MCF 10A (cell line): Measurements from ENCODE around the gene COA5. TPM values are rescaled to one million over a fixed set of nuclear protein-coding genes. Genes with fewer than 3 reads are reported as not detected.

Source experiments
- BruUV-seq: library from RNA; stranded (reverse); fragments of 400-500 nt; replicated peaks from 2 replicates; lab custom pipeline; 2021; lab: Mats Ljungman, UMichigan
- CTCF ChIA-PET: fragments of 300-600 bp; sonication (Branson Sonifier 250); formaldehyde crosslinking; extraction: SDS; loops from one replicate; lab custom pipeline; 2021; ENCODE audit warnings: antibody characterized with exemption, inconsistent platforms; lab: Yijun Ruan, JAX
- POLR2A ChIA-PET: fragments of 300-600, 350-650 bp; sonication (Branson Sonifier 250); formaldehyde crosslinking; extraction: SDS; loops from one replicate; lab custom pipeline; 2020; ENCODE audit warnings: antibody characterized with exemption, inconsistent platforms; lab: Yijun Ruan, JAX
- DNase-seq: peaks from one replicate; pipeline ENCODE4 v3.0.0-alpha.2; 2018; ENCODE audit not compliant: unreplicated experiment
- H3K27ac Mint-ChIP-seq: one replicate; pipeline ENCODE4 v1.8.0; 2022; ENCODE audit warnings: mild to moderate bottlenecking, low read depth, mixed read lengths; ENCODE audit not compliant: unreplicated experiment
- H3K27me3 Mint-ChIP-seq: one replicate; pipeline ENCODE4 v1.8.0; 2022; ENCODE audit warnings: mixed read lengths; ENCODE audit not compliant: insufficient read depth, unreplicated experiment
- H3K36me3 Mint-ChIP-seq: one replicate; pipeline ENCODE4 v1.8.0; 2022; ENCODE audit warnings: mild to moderate bottlenecking, moderate library complexity, mixed read lengths; ENCODE audit not compliant: insufficient read depth, unreplicated experiment
- H3K4me1 Mint-ChIP-seq: one replicate; pipeline ENCODE4 v1.8.0; 2022; ENCODE audit warnings: mixed read lengths; ENCODE audit not compliant: insufficient read depth, unreplicated experiment
- H3K4me3 Mint-ChIP-seq: one replicate; pipeline ENCODE4 v1.8.0; 2022; ENCODE audit warnings: mild to moderate bottlenecking, moderate library complexity, mixed read lengths; ENCODE audit not compliant: unreplicated experiment
- H3K9me3 Mint-ChIP-seq: one replicate; pipeline ENCODE4 v1.8.0; 2022; ENCODE audit warnings: mixed read lengths; ENCODE audit not compliant: unreplicated experiment
- intact Hi-C: fragments of 100-400 bp; cut with micrococcal nuclease; formaldehyde crosslinking; loops from 2 replicates; pipeline ENCODE4 v1.14.1; 2022
- total RNA-seq: library from RNA; stranded (reverse); gene quantifications from 2 replicates; pipeline ENCODE4 v1.2.3, GENCODE V29; 2022
- TF ChIP-seq, protein P1 (sequence below): fragments of 200-600 bp; IDR thresholded peaks from one replicate; pipeline ENCODE4 v1.8.0; 2022; ENCODE audit warnings: antibody characterized with exemption, mild to moderate bottlenecking; ENCODE audit not compliant: unreplicated experiment

The COA5 gene
- total RNA-seq, 1 experiment from 2014 or later, result 22.8 TPM

GRCh38 chr2:98607104-98607503 is 1.2 kb downstream of the COA5 start:
- TF ChIP-seq, protein P1, sequence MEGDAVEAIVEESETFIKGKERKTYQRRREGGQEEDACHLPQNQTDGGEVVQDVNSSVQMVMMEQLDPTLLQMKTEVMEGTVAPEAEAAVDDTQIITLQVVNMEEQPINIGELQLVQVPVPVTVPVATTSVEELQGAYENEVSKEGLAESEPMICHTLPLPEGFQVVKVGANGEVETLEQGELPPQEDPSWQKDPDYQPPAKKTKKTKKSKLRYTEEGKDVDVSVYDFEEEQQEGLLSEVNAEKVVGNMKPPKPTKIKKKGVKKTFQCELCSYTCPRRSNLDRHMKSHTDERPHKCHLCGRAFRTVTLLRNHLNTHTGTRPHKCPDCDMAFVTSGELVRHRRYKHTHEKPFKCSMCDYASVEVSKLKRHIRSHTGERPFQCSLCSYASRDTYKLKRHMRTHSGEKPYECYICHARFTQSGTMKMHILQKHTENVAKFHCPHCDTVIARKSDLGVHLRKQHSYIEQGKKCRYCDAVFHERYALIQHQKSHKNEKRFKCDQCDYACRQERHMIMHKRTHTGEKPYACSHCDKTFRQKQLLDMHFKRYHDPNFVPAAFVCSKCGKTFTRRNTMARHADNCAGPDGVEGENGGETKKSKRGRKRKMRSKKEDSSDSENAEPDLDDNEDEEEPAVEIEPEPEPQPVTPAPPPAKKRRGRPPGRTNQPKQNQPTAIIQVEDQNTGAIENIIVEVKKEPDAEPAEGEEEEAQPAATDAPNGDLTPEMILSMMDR, result no peak
- no TSS peak for BruUV-seq
- Mint-ChIP-seq H3K9me3 (no peaks in the 10 kb centered on the region), H3K27ac (peak overlapping the region; percentile 98), H3K27me3 (no peaks in the 10 kb centered on the region), H3K4me3 (peak overlapping the region; percentile 93), H3K4me1 (peaks cover 40% of the 10 kb centered on the region), H3K36me3 (peaks cover 74% of the 10 kb centered on the region)
- no peak for DNase-seq
- POLR2A ChIA-PET, result interaction anchor here (0.7 to 1.5 kb wide), 6 partner anchors 9 to 459 kb away, joined by 3 to 4 read pairs (median 3); no protein-coding TSS in a partner anchor
- CTCF ChIA-PET, result interaction anchor here (0.6 to 1.1 kb wide), 3 partner anchors 38 to 459 kb away, joined by 4 read pairs; no protein-coding TSS in a partner anchor
- intact Hi-C loops, result no loop called here

DNA sequence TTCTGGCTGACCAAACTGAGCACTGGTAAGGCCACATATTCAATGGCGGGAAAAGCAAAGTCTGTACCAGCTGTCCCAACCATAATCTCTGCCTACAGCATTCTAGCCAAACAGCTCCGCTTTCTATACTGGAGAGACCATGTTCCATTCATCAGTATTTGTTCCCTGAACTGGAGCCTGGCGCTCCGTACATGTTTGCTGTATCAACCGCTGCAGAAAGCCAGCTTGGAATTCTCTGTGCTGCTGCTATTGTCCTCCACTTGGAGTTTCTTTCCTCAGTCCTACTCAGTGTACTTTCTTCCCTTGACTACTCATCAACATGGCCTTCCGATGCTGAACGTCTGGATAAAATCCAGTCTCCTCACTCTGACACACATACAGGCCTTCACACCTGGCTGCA is 1.9 kb downstream of the COA5 start:
- H3K4me1 Mint-ChIP-seq, result peaks cover 40% of the 10 kb centered on the region
- no peak overlapping the region for H3K4me3 Mint-ChIP-seq
- POLR2A ChIA-PET, result interaction anchor here (0.7 to 1.5 kb wide), 4 partner anchors 8 to 460 kb away, joined by 3 read pairs; no protein-coding TSS in a partner anchor
- CTCF ChIA-PET, result interaction anchor here (0.5 to 1.1 kb wide), 4 partner anchors 46 to 460 kb away, joined by 4 to 6 read pairs (median 4); no protein-coding TSS in a partner anchor
- H3K36me3 Mint-ChIP-seq, result peaks cover 74% of the 10 kb centered on the region
- DNase-seq, result no peak
- H3K27ac Mint-ChIP-seq, result peak overlapping the region; percentile 98
- BruUV-seq, result no TSS peak
- H3K9me3 Mint-ChIP-seq, result no peaks in the 10 kb centered on the region
- intact Hi-C loops, result no loop called here
- TF ChIP-seq, protein P1, result no peak
- H3K27me3 Mint-ChIP-seq, result no peaks in the 10 kb centered on the region

DNA sequence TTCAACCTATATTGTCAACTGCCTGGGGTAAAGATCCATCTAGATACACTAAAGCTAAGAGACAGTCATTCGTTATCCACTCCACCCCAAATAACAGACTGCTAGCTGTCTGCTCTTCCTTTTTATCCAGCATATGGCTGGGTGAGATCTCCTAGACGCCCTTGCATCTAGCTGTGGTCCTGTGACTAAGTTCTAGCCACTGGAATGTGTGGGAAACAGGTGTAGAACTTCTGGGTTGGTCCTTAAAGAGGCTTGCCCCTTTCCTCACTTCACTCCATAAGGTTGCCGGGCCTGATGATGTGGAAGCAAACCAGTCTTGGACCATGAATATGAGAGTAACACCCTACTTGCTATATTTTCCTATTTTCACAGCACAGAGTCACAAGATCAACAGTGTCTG is 3.2 kb downstream of the COA5 start:
- Mint-ChIP-seq H3K36me3 (peaks cover 74% of the 10 kb centered on the region), H3K27ac (peak overlapping the region; percentile 63), H3K4me1 (peaks cover 35% of the 10 kb centered on the region), H3K9me3 (no peaks in the 10 kb centered on the region), H3K4me3 (no peak overlapping the region), H3K27me3 (no peaks in the 10 kb centered on the region)
- intact Hi-C loops, result no loop called here
- POLR2A ChIA-PET, result interaction anchor here (0.8 to 0.9 kb wide), 2 partner anchors 165 to 193 kb away, joined by 3 to 5 read pairs; no protein-coding TSS in a partner anchor
- BruUV-seq, result no TSS peak
- CTCF ChIA-PET, result interaction anchor here (0.6 kb wide), 1 partner anchor 341 kb away, joined by 3 read pairs; no protein-coding TSS in a partner anchor
- TF ChIP-seq, protein P1, result no peak
- no peak for DNase-seq

GRCh38 chr2:98604547-98604946 is 3.8 kb downstream of the COA5 start:
- DNase-seq, result peak; percentile 57
- no TSS peak for BruUV-seq
- POLR2A ChIA-PET, result interaction anchor here (0.9 kb wide), 1 partner anchor 165 kb away, joined by 5 read pairs; no protein-coding TSS in a partner anchor

More at GRCh38 chr2:98604547-98604946, 3.8 kb downstream of the COA5 start:
- TF ChIP-seq, protein P1, result no peak
- CTCF ChIA-PET, result interaction anchor here (0.6 to 0.7 kb wide), 2 partner anchors 139 to 462 kb away, joined by 3 read pairs; no protein-coding TSS in a partner anchor
- Mint-ChIP-seq H3K9me3 (no peaks in the 10 kb centered on the region), H3K4me1 (peaks cover 36% of the 10 kb centered on the region), H3K36me3 (peaks cover 73% of the 10 kb centered on the region), H3K27me3 (no peaks in the 10 kb centered on the region), H3K27ac (peak overlapping the region; percentile 63), H3K4me3 (no peak overlapping the region)
- intact Hi-C loops, result loop anchor here (5.0 kb wide), 1 partner anchor 37 kb away; no protein-coding TSS in a partner anchor
